GM12892 (cell line): ENCODE data around the gene SUPT3H.

Experiments
- POLR2A ChIP-seq: IDR thresholded peaks from 2 replicates; pipeline ENCODE4 v1.6.1; 2011; ENCODE audit warnings: low read depth, low read length, control low read depth
- POLR2AphosphoS5 ChIP-seq: IDR thresholded peaks from 2 replicates; pipeline ENCODE4 v1.6.1; 2011; ENCODE audit warnings: low read depth, low read length, control low read depth

DNA sequence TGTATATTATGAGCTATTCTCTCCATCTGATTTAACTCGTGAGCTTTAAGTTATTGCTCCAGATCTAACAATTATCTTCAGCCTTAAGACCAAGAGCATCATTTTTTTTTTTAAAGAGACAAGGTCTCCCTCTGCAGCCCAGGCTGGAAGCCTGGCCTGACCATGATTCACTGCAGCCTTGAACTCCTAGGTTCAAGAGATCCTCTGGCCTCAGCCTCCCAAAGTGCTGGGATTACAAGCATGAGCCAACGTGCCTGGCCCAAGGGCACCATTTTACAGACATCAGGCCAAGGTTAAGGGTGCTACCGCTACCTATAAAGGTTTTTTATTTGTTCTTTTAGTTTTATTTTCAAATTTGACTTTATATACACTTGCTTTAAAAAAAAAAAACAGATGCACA, 2.3 kb downstream of the SUPT3H start:
- TF ChIP-seq POLR2A (no peak), POLR2AphosphoS5 (no peak)
